HS-5 (cell line): ENCODE data around the gene ZFP1.

Experiments used
- DNase-seq: peaks from one replicate; pipeline ENCODE4 v3.0.0-alpha.2; 2012; ENCODE audit warnings: low read depth

Gene ZFP1

DNA sequence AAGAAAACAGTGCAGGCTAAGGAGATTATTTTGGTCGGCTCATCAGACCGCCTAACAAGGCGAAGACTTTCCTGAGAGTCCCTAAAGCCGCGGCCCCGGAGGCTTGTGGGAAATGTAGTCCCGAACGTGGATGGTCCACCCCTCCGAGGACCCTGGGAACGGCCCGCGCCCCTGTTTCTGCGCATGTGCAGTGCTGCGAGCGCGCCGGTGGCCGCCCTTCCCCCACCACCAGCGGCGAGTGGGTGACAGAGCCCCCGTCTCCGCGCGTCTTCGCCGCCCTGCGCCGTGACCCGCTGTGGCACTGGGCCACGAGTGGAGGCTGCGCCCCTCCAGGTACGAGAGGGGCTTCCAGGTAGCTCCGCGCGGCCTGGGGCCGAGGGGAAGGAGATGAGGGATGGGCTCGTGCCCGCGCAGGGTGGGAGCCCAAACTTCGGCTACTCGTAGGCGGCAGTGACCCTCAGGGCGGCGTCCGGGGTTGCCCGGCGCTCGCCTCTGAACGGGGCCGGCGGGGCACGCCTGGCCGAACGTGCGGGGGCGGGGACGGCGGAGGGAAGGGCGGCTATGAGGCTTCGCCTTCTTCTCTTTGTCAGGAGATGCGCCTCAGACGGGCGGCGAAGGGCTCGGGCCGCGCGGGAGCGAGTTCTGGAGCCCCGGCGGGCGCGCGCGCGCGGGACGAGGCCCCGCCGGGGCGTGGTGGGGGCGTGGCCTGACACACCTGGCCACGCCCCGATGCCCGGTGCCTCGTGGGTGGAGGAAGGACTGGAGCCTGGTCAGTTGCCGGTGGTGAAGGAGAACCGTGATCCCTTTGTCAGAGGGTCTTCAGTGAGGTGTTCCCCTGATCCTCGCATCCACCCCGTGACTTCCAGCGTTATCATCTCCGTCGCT is at the start of gene ZFP1:
Gene ZFP1 (plus strand): TSS at position 214 of the 885 bp plus-strand sequence. CDS start 4,428 bp downstream, outside the sequence.
- DNase-seq: peak; percentile 84

DNA sequence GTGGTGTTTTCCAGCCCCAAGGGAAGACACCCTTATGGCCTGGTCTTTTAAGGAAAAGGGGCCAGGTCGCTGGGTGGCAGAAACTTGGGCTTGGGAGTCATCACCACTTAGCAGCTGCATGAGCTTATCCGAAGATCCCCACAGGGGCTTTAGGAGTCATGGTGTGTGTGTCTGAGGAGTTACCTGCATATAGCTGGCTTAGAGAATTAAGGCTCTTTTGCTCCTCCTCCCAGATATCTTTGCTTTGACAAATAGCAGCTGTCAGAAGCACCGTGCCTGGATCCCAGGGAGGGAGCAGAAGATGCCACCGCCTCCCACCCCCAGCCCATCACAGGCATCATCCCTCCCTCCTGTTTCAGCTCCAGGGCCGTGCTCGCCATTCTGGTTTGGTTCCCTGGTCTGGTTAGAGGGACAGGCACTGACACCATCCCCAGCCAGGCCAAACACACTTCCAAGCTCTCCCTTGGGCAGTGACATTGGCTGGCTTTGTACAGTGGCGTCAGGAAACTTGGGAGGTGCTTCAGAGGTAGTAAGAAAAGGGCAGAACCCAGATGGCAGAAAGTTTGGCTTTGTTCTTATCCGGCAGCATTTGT is 49.2 kb upstream of the ZFP1 start:
- DNase-seq: no peak

DNA sequence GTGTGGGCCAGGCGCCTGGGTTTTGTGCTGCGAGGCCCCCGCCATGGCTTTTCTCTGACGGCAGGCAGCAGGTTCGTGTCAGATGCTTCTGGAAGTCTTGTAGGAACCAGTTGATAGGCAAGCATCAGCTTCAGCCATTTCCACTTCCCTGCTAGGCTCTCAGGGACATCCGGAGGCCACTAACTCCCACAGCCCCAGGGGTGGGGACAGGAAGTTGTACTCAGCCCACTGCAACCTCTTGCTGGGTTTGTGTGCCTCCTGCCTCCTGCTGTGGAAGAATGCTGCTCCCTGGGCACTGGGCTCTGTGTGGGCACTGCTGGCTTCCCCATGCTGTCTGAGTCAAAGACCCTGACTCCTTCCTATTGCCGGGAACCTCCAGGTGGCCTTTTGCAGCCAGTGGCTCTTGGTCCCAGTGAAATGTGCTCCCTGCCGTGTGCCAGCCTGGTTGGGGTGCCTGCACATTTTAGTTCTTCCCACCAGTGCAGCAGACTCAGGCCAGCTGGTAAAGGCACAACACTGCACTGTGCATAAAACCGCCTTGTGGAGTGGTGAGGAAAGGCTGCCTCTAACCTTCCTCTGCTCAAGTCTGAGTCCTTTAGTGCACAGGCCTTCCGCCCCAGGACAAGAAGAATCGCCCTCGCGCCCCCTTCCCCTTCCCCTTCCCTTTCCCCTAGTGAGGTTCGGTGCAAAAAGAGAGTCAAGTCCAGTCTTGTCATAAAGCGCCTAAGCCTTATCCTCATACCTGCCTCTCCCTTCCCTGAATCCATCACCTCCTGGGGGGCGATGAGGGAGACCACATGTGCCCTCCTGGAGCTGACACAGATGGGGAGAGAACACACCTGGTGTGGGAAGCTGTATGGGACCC is 48.4 kb upstream of the ZFP1 start:
- no peak for DNase-seq

DNA sequence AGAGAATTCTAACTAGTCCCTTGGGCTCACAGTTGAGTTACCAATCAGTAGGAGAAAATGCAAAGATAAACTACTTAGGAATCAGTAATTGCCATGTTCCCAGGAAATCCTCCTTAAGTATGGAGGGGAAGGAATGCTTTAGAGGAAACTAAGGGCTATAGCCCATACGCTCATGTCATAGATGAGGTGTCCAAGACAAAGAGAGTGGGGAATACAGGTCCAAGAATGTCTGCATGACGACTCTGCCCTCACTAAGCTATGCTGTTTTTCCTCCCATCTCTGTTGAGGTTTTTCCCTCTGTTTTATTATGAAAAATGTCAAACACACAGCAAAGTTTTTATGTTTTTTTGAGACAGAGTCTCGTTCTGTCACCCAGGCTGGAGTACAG is 47.7 kb upstream of the ZFP1 start:
- no peak for DNase-seq

DNA sequence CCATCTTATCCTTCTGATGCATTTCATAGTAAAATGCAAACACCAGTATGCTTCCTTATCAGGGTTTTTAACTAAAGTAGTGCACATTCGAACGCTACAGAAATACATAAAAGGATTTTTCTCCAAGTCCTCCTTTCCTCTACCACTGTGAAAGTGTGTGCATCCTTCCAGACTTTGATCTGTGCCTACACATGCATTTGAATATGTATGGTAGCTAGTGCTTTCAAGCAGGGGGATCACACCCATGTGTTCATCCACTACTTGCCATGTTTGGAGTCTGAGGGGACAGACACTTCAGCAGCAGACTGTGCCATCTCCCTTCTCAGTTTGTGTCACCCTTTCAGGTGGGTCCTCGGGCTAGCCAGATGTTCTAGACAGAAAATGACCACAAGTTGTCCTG is 46.7 kb upstream of the ZFP1 start:
- DNase-seq: no peak

GRCh38 chr16:75102595-75102994 is 45.7 kb upstream of the ZFP1 start:
- DNase-seq: no peak

DNA sequence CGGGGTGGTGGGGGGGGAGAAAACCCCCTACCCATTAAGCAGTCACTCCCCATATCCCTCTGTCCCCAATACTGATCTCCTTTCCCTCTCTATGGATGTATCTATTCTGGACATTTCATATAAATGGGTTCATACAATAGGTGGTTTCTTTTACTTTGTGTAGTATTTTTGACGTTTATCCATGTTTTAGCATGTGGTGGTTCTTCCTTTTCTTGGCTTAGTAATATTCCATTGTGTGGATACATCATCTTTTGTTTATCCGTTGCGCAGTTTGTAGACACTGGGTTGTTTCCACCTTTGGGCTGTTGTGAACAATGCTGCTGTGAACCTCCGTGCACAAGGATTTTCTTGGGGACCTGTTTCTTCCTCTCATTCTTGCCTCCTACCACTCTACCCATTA is 44.3 kb upstream of the ZFP1 start:
- no peak for DNase-seq

DNA sequence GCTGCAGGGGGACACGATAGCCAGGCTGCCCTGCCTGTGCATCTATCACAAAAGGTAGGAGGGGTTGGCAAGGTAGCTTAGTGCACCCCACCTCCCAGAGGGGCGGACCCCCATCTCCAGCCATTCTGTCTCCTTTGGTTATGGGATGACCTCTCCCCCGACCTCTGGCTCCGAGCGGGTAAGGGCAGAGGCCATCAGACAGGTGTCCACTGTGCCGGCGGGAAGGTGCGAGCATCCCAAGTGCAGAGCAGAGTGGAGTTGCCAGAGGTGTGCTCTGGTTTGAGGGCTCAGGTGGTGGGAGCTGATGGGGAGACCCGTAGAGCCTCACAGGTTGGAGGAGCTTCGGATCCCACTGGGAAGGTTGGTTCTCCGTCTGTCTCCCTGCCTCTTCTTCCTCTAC is 43.5 kb upstream of the ZFP1 start:
- no peak for DNase-seq

- no peak for DNase-seq
These were observed 42.8 kb upstream of the ZFP1 start for GRCh38 chr16:75105306-75106061.

- DNase-seq: no peak
These were observed 41.7 kb upstream of the ZFP1 start for GRCh38 chr16:75106351-75107274.

GRCh38 chr16:75107505-75107904 is 40.8 kb upstream of the ZFP1 start:
- no peak for DNase-seq

DNA sequence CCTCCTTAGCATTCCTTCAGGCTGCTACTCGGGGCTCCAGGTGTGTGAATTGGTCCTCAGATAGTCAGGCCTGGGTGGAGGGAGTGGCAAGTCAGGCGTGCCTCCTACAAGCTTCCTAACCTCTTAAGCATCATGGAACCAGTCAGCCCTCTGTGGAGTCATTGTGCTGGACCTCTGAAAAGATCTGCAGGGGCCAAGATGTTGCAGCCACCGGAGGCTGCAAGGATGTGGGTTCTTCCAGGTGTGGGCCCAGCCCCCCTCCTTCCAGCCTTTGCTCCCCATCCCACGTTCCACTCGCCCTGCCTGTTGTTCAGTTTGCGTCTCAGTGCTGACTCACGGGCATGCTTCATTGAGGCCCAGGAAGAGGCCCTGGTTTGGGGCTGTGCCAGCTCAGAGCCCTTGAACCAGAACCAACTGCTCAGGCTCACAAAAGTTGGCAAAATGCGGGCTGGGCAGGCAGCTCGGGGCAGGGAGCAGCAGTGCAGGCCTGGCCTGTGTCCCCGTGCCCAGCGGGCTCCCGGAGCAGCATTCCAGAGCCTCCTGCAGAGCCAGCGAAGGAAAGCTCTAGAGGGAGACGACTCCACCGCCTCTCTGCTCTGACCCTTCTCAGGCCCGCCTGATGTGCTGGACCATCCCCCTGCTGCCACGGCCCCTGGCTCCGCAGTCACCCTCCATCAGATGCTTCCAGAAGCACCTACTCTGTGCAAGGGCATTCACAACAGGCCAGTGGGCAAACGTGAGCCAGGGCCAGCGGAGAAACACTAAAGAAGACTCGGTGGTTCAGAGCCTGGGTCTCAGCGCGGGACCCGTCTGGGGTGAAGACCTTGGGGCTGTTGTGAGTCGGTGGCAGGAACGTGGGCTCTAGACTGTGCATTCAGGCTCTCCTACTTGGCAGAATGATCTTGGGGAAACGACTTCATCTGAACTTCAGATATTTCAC is 39.3 kb upstream of the ZFP1 start:
- DNase-seq: peak; percentile 99

DNA sequence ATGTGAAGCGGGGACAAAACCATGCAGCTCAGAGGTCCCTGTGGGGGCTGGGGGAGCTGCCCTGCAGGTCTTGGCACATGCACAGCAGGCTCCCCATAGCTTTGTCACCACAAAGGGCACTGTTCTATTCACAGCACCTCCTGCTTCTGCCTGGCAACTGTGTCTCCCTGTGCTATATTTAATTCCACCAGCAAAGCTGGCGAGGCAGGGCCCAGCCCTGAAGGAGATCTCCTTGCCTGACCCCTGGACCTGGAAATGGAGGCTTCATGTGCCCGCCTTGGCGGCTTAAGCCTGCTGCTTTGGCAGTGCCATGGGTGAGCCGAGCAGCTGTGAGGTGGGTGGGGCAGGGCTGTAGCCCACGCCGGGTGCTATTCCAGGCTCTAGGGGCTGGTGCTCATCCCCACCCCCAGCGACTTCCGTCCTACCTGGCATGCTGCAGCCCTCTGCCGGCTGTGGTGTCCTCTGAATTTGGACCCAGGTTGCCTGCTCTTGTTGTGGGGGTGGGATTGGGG is 38.5 kb upstream of the ZFP1 start:
- no peak for DNase-seq

- DNase-seq: peak; percentile 83
These were observed 37.4 kb upstream of the ZFP1 start for GRCh38 chr16:75110637-75111513.

GRCh38 chr16:75111514-75111940 is 36.8 kb upstream of the ZFP1 start:
- DNase-seq: no peak

DNA sequence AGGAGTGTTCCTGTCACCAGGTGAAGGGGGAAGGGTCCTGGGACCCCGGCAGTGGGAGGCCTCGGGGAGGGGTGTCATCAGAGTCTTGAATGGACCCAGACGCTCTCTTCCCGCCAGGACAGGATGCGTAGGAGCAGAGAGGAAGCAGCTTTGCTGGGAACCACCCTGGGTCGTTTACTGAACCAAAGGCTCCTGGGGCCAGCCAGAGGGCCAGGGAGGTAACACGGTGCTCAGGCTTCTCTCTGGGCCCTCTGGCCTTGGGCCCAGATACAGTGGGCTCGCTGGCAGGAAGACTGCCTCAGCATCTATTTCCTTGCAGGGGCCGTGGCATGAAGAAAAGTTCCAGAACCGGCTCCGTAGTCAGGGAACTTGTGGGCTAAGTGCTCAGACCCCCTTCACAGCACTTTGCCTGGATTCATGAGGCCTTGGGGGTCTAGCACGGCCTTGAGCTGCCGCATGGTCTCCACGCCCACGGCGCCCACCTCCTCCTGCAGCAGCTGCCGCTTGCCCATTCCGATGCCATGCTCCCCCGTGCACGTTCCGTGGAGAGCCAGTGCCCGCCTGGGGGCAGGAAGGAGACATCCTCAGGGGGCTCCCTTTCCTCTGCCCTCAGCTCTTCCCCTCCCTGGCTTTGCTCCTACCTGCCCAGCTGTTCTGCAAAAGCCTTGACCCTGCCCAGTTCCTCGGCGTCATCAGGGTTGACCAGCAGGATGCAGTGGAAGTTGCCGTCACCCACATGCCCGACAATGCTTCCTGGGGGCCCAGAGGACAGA is 36.2 kb upstream of the ZFP1 start:
- DNase-seq: no peak

DNA sequence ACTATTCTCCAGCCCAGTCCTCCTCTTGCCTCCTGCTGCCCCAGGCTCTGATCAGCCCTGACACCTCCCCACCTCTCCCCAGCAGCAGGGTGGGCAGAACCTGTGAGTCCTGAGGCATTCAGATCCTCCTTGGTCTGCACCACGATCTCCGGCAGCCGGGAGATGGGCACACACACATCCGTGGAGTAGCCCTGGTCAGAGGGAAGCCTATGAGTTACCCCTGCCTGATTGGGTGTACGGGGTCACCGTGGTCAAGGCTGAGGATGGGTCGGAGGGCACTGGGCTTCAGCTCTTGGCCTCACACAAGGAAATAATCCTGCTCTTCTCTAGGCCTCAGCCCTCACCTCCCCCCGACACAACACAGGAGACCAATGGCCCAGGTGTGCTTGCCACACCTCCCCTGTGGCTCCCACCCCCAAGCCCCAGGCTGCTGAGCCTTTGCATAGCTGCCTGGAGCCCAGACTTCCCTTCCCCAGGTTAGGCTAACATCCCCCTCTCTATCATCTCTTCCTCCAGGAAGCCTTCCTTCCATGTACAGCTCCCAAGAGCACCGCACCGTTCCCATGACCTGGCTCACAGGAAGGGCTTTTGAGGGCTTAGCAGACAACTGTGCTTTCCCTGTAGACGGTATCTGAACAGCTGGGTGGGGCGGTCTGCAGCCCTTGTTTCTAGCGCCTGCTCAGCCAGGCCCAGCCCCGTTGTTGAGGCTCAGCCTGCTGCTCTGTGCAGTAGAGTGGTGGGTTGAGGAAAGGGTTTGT is 35.4 kb upstream of the ZFP1 start:
- no peak for DNase-seq
